GM18909 (cell line): ENCODE results near the gene PEX11G.
A peak's percentile ranks its signal among the peaks of the same experiment; 100 is the strongest.

ENCODE experiments used
- ATAC-seq: cut with Tn5 transposase; IDR thresholded peaks from one replicate; pipeline ENCODE4 v1.9.1; 2021; ENCODE audit warnings: mild to moderate bottlenecking; ENCODE audit not compliant: unreplicated experiment, poor library complexity

PEX11G gene

GRCh38 chr19:7488736-7489353, at the start of gene PEX11G:
TSS of gene PEX11G (minus strand) at chr19:7489035. CDS start at chr19:7489010, 25 bp downstream.
- ATAC-seq = peak; percentile 70

- ATAC-seq = no peak
Measured at GRCh38 chr19:7535998-7536695, 47.3 kb upstream of the PEX11G start.

- ATAC-seq = peak; percentile 78
Measured at GRCh38 chr19:7535047-7535997, 46.5 kb upstream of the PEX11G start, which contains the start of gene PNPLA6. TSS of gene PNPLA6 (plus strand) at chr19:7535717. CDS start at chr19:7535789, 72 bp downstream.

- ATAC-seq = peak; percentile 5
Measured at GRCh38 chr19:7534531-7535046, 45.8 kb upstream of the PEX11G start.

GRCh38 chr19:7533925-7534480, 45.2 kb upstream of the PEX11G start:
- no peak for ATAC-seq

GRCh38 chr19:7533281-7533885, 44.5 kb upstream of the PEX11G start:
- no peak for ATAC-seq

- ATAC-seq = no peak
Measured at GRCh38 chr19:7529610-7530490, 41.0 kb upstream of the PEX11G start.

- ATAC-seq = no peak
Measured at GRCh38 chr19:7529246-7529600, 40.4 kb upstream of the PEX11G start.

- ATAC-seq = no peak
Measured at GRCh38 chr19:7528522-7529245, 39.8 kb upstream of the PEX11G start.

- ATAC-seq = no peak
Measured at GRCh38 chr19:7528192-7528519, 39.3 kb upstream of the PEX11G start.

- no peak for ATAC-seq
Measured at GRCh38 chr19:7527516-7528191, 38.8 kb upstream of the PEX11G start.

- no peak for ATAC-seq
Measured at GRCh38 chr19:7526059-7526929, 37.5 kb upstream of the PEX11G start.

- no peak for ATAC-seq
Measured at GRCh38 chr19:7524992-7525739, 36.3 kb upstream of the PEX11G start.

GRCh38 chr19:7524523-7524922, 35.7 kb upstream of the PEX11G start:
- no peak for ATAC-seq

- peak; percentile 3 for ATAC-seq
Measured at GRCh38 chr19:7522923-7523667, 34.3 kb upstream of the PEX11G start.
